HepG2 (cell line): ENCODE results near the gene GIPC2. TPM values are rescaled to one million over a fixed set of nuclear protein-coding genes. Genes with fewer than 3 reads are reported as not detected.

Experiments
- ATAC-seq: fragments of 200-7000 bp; cut with Tn5 transposase; 3 replicates; pipeline ENCODE4 v1.9.1; 2020; ENCODE audit warnings: mild to moderate bottlenecking, moderate library complexity
- BruUV-seq: library from RNA; stranded (reverse); fragments of 400-500 nt; replicated peaks from 2 replicates; lab custom pipeline; 2021; lab: Mats Ljungman, UMichigan
- CTCF ChIA-PET: fragments of 300-600 bp; formaldehyde crosslinking; extraction: SDS; loops from one replicate; lab custom pipeline; 2021; ENCODE audit warnings: low total read pairs, inconsistent platforms, low intra/inter-chr PET ratio; lab: Yijun Ruan, JAX
- POLR2A ChIA-PET: fragments of 350-600 bp; sonication (Branson Sonifier 250); formaldehyde crosslinking; loops from one replicate; lab custom pipeline; 2020; ENCODE audit warnings: antibody characterized with exemption, inconsistent platforms; lab: Yijun Ruan, JAX
- DNase-seq: peaks from one replicate; pipeline ENCODE4 v3.0.0-alpha.2; 2015; ENCODE audit warnings: low spot score
- FAIRE-seq: peaks from 3 replicates; lab custom pipeline; 2011; peaks lifted over from hg19 to GRCh38; lab: Jason Lieb, UNC
- H2AFZ ChIP-seq: one replicate; pipeline ENCODE4 v1.6.1; 2011; ENCODE audit warnings: low read length, inconsistent platforms
- H3K27ac ChIP-seq: fragments of 300-600 bp; 3 replicates; pipeline ENCODE4 v1.8.0; 2011; ENCODE audit warnings: mixed run types, mild to moderate bottlenecking, mixed read lengths, low read length, inconsistent platforms; ENCODE audit not compliant: insufficient read depth; ENCODE audit errors: extremely low read length
- H3K27me3 ChIP-seq, 2 experiments: fragments of 200-600 bp in 1 of 2; 2 replicates in 1 of 2; 3 replicates in 1 of 2; pipeline versions ENCODE4 v1.6.0 to v1.8.0; 2011; ENCODE audit warnings: low read length in 2 of 2, mild to moderate bottlenecking in 2 of 2, moderate library complexity in 2 of 2, inconsistent platforms in 1 of 2; ENCODE audit not compliant: insufficient read depth in 2 of 2, control insufficient read depth in 1 of 2
- H3K36me3 ChIP-seq, 2 experiments: fragments of 200-600 bp in 1 of 2; replicated peaks in 1 of 2; 2 replicates in 1 of 2; 3 replicates in 1 of 2; pipeline versions ENCODE4 v1.5.1 to v1.8.0; 2011; ENCODE audit warnings: low read length in 2 of 2, inconsistent platforms in 1 of 2; ENCODE audit not compliant: insufficient read depth in 2 of 2, control insufficient read depth in 1 of 2
- H3K4me1 ChIP-seq: 2 replicates; pipeline ENCODE4 v1.5.1; 2012; ENCODE audit warnings: low read length, inconsistent platforms; ENCODE audit not compliant: insufficient read depth
- H3K4me2 ChIP-seq: 2 replicates; pipeline ENCODE4 v1.6.0; 2011; ENCODE audit warnings: low read depth, low read length, inconsistent platforms
- H3K4me3 ChIP-seq, 3 experiments: fragments of 200-600 bp in 1 of 3; sonication (generic), shearing (Covaris generic) in 1 of 3; replicated peaks in 1 of 3; 2 replicates each; pipeline ENCODE4 v1.5.1; 2011 to 2016; ENCODE audit warnings: low read length in 3 of 3, inconsistent platforms in 2 of 3, low read depth in 2 of 3, mild to moderate bottlenecking in 2 of 3, control low read depth in 1 of 3, mixed read lengths in 1 of 3; ENCODE audit not compliant: insufficient read depth in 1 of 3
- H3K79me2 ChIP-seq: one replicate; pipeline ENCODE4 v1.6.1; 2011; ENCODE audit warnings: low read length, inconsistent platforms; ENCODE audit not compliant: insufficient read depth
- H3K9ac ChIP-seq: 2 replicates; pipeline ENCODE4 v1.6.0; 2011; ENCODE audit warnings: mild to moderate bottlenecking, low read depth, low read length, inconsistent platforms; ENCODE audit not compliant: insufficient read depth
- H3K9me3 ChIP-seq: 2 replicates; pipeline ENCODE4 v1.5.1; 2012; ENCODE audit warnings: mild to moderate bottlenecking, low read length
- H4K20me1 ChIP-seq: 2 replicates; pipeline ENCODE4 v1.6.0; 2011; ENCODE audit warnings: inconsistent platforms, mild to moderate bottlenecking, low read length, moderate library complexity; ENCODE audit not compliant: insufficient read depth
- EP300 ChIP-seq, 3 experiments: sonication (generic) in 1 of 3; formaldehyde crosslinking in 1 of 3; IDR thresholded peaks; 2 replicates each; pipeline versions ENCODE4 v1.5.1 to v1.6.1; 2011 to 2020; ENCODE audit warnings: low read depth in 2 of 3, low read length in 2 of 3, borderline replicate concordance in 1 of 3, improper control_type of control experiment in 1 of 3, mild to moderate bottlenecking in 1 of 3, missing genetic modification reagents in 1 of 3, moderate library complexity in 1 of 3
- ESRRA ChIP-seq: sonication (generic); formaldehyde crosslinking; IDR thresholded peaks from 2 replicates; pipeline ENCODE4 v1.5.1; 2020; ENCODE audit warnings: mild to moderate bottlenecking, low read depth, missing genetic modification reagents
- FOXM1 ChIP-seq: sonication (generic); formaldehyde crosslinking; IDR thresholded peaks from 2 replicates; pipeline ENCODE4 v1.5.0; 2020; ENCODE audit warnings: missing genetic modification reagents
- RERE ChIP-seq: IDR thresholded peaks from 2 replicates; pipeline ENCODE4 v1.6.1; 2016; ENCODE audit warnings: low read depth, missing genetic modification reagents, missing compliant biosample characterization
- RFXAP ChIP-seq: sonication (generic); formaldehyde crosslinking; IDR thresholded peaks from 2 replicates; pipeline ENCODE4 v1.4.0; 2020; ENCODE audit warnings: missing genetic modification reagents, borderline replicate concordance
- ZBTB44 ChIP-seq: sonication (generic); formaldehyde crosslinking; IDR thresholded peaks from 2 replicates; pipeline ENCODE4 v1.4.0; 2020; ENCODE audit warnings: missing genetic modification reagents
- ZNF224 ChIP-seq: sonication (generic); formaldehyde crosslinking; IDR thresholded peaks from 2 replicates; pipeline ENCODE4 v1.5.0; 2020; ENCODE audit warnings: mild to moderate bottlenecking, missing genetic modification reagents
- ZNF460 ChIP-seq: sonication (generic); formaldehyde crosslinking; IDR thresholded peaks from 2 replicates; pipeline ENCODE4 v1.5.1; 2020; ENCODE audit warnings: missing genetic modification reagents, mild to moderate bottlenecking, borderline replicate concordance
- WGBS: methylation state at CpG from one replicate; pipeline ENCODE4 v1.1.6; 2017; ENCODE audit warnings: low lambda C conversion rate; 5-methylcytosine and 5-hydroxymethylcytosine counted together
- in situ Hi-C: cut with HindIII; loops from 2 replicates; pipeline ENCODE4 v1.10.0; 2017; ENCODE audit warnings: low pct_unique_long_range_greater_than_20kb; ENCODE audit not compliant: extremely low pct_ligation_motif_present
- intact Hi-C: fragments of 100-400 bp; cut with micrococcal nuclease; formaldehyde crosslinking; loops from one replicate; pipeline ENCODE4 v1.10.0; 2022; ENCODE audit not compliant: unreplicated experiment
- polyA plus RNA-seq, 8 experiments: library from polyadenylated mRNA; depleted of rRNA in 3 of 8; stranded (reverse) in 7 of 8; unstranded in 1 of 8; fragments of >200 nt; fragmentation: Illumina TruSeq in 4 of 8; extraction: Trizol in 4 of 8; gene quantifications; 2 replicates each; pipeline versions ENCODE4 v1.2.1 to v1.2.3, GENCODE V29; 2011 to 2016; ENCODE audit warnings: low read depth in 4 of 8, missing spikeins in 1 of 8, mixed read lengths in 1 of 8; ENCODE audit not compliant: insufficient read depth in 1 of 8
- total RNA-seq, 5 experiments: library from RNA; depleted of rRNA; stranded (reverse); fragments of >200 nt; fragmentation: Illumina TruSeq; extraction: Trizol; gene quantifications; 2 replicates each; pipeline ENCODE4 v1.2.3, GENCODE V29; 2016; ENCODE audit warnings: low read depth in 1 of 5

Gene GIPC2
- total and polyA plus RNA-seq, 2 of the 13 experiments (the other 11 are each of a cell fraction or from before 2014, with no cell fraction given) = 6.1 to 21.6 TPM

- H3K4me1 ChIP-seq = peaks cover 44% of the 10 kb centered on the region
- H3K9ac ChIP-seq = no peak overlapping the region
- no peak for FAIRE-seq
- H3K79me2 ChIP-seq = peaks cover 50% of the 10 kb centered on the region
- 89% methylated on average over 3 of the region's 3 CpGs for WGBS
- 0 out of 5 replicates have a peak, but pooled peaks cover 0 to 4% of the 10 kb centered on the region in 2 experiments for H3K36me3 ChIP-seq
- no peak overlapping the region for H2AFZ ChIP-seq
- TF ChIP-seq RFXAP (CRISPR knock-in tag) = no peak
- TF ChIP-seq ZNF460 = no peak
- TF ChIP-seq ESRRA (CRISPR knock-in tag) = no peak
- no peak for TF ChIP-seq ZNF224 (CRISPR knock-in tag)
- no peak for TF ChIP-seq RERE
- no peak for TF ChIP-seq FOXM1 (CRISPR knock-in tag)
- no peak for TF ChIP-seq ZBTB44 (CRISPR knock-in tag)
- no peak for TF ChIP-seq EP300 (IDR thresholded peaks at IDR 0.05; ENCODE audit: low read depth in 2 of 2, low read length in 2 of 2)
- TF ChIP-seq EP300 (CRISPR knock-in tag; IDR thresholded peaks at IDR 0.05; ENCODE audit: borderline replicate concordance) = no peak
- TF ChIP-seq, all 625 proteins: peak for 0
- Histone ChIP-seq H4K20me1 (no peaks in the 10 kb centered on the region), H3K9me3 (no peaks in the 10 kb centered on the region), H3K4me3 (no peak overlapping the region), H3K4me2 (no peak overlapping the region; the same call in 1 of the 2 replicates), H3K27me3 (no peaks in the 10 kb centered on the region; a peak in 1 of 5 replicates), H3K27ac (no peak overlapping the region)
- DNase-seq (no peak), ATAC-seq (no peak)
- ChIA-PET CTCF (no interaction called here), POLR2A (interaction anchor here (0.9 to 5.1 kb wide), 2 partner anchors 14 to 44 kb away, joined by 3 to 56 read pairs; partner anchors contain the start of gene DNAJB4)
- in situ Hi-C loops (no loop called here), intact Hi-C loops (loop anchor here (5.0 kb wide), 1 partner anchor 64 kb away; no protein-coding TSS in a partner anchor)
- no TSS peak for BruUV-seq
Measured at GRCh38 chr1:78048446-78048845, 2.7 kb downstream of the GIPC2 start.
